Gastrocnemius medialis (tissue), 4 donors: ENCODE measurements around the gene ZNF579. TPM values are rescaled to one million over a fixed set of nuclear protein-coding genes. Genes with fewer than 3 reads are reported as not detected.

Experiments
- ATAC-seq, 2 donors: fragments of 150-250 bp; one replicate each; pipeline ENCODE4 v1.9.1; 2016
- DNase-seq, 2 donors: peaks; one replicate each; pipeline ENCODE4 v3.0.0-alpha.2; 2019
- H3K27ac ChIP-seq, 4 donors: fragments of 200-600 bp; sonication (generic); 1 replicate in 1 of 4; 2 replicates in 3 of 4; pipeline ENCODE4 v1.5.1; 2016 to 2018; ENCODE audit warnings: mild to moderate bottlenecking in 2 of 4, moderate library complexity in 1 of 4
- H3K27me3 ChIP-seq, 3 donors: fragments of 200-600 bp; sonication (generic) in 2 of 3; 1 replicate in 1 of 3; 2 replicates in 2 of 3; pipeline versions ENCODE4 v1.5.1 to v1.6.0; 2016 to 2019; ENCODE audit warnings: mild to moderate bottlenecking in 1 of 3, moderate library complexity in 1 of 3
- H3K36me3 ChIP-seq, 2 donors: fragments of 200-600 bp; sonication (generic) in 1 of 2; one replicate each; pipeline ENCODE4 v1.5.1; 2017 to 2018
- H3K4me1 ChIP-seq, 2 donors: fragments of 200-600 bp; sonication (generic) in 1 of 2; one replicate each; pipeline ENCODE4 v1.5.1; 2016 to 2017; ENCODE audit warnings: mild to moderate bottlenecking in 2 of 2
- H3K4me3 ChIP-seq, 4 donors: fragments of 200-600 bp; sonication (generic) in 3 of 4; 1 replicate in 1 of 4; 2 replicates in 3 of 4; pipeline ENCODE4 v1.5.1; 2016 to 2019; ENCODE audit warnings: mild to moderate bottlenecking in 2 of 4
- H3K9me3 ChIP-seq, 3 donors: fragments of 200-600 bp; sonication (generic) in 2 of 3; 1 replicate in 1 of 3; 2 replicates in 2 of 3; pipeline ENCODE4 v1.5.1; 2016 to 2019
- CTCF ChIP-seq, 5 experiments: fragments of 450-650 bp in 3 of 5; fragments of 200-600 bp in 2 of 5; sonication (generic) in 2 of 5; IDR thresholded peaks in 4 of 5; conservative IDR thresholded peaks in 1 of 5; 1 replicate in 4 of 5; 2 replicates in 1 of 5; pipeline ENCODE4 v1.5.1; 2016 to 2019; ENCODE audit warnings: antibody characterized with exemption in 5 of 5, mild to moderate bottlenecking in 3 of 5, moderate library complexity in 3 of 5
- POLR2A ChIP-seq, 2 donors: fragments of 450-650 bp; IDR thresholded peaks; one replicate each; pipeline ENCODE4 v1.6.1; 2017; ENCODE audit warnings: antibody characterized with exemption in 2 of 2, mild to moderate bottlenecking in 2 of 2, moderate library complexity in 2 of 2
- in situ Hi-C, 4 donors: fragments of 200-750 bp; cut with MboI; loops; one replicate each; pipeline versions ENCODE4 v1.15.0 to v1.8.0; 2017; ENCODE audit warnings: low sequenced_read_pairs in 4 of 4
- intact Hi-C: fragments of 100-400 bp; cut with DNase I; formaldehyde crosslinking; loops from one replicate; pipeline ENCODE4 v1.15.1; 2023; ENCODE audit warnings: low total_unique reads
- total RNA-seq, 4 donors: library from RNA; depleted of rRNA; stranded (reverse); fragments of >200 nt; gene quantifications; one replicate each; pipeline versions ENCODE4 v1.1.0 to v1.2.3, GENCODE V29; 2016

The ZNF579 gene
- total RNA-seq, 4 donors from 2014 or later: 15.0 to 19.3 (median 16.8) TPM

- peak overlapping the region; percentile 75 to 95 (median 86) for H3K4me3 ChIP-seq
- no peaks in the 10 kb centered on the region for H3K9me3 ChIP-seq
- in situ Hi-C loops (no loop called here), intact Hi-C loops (loop anchor here (1.0 to 10.0 kb wide), 3 partner anchors 24 to 1396 kb away; partner anchors contain the start of genes KMT5C, RPS9 and ZNF784)
- ATAC-seq (no peak), DNase-seq (no peak)
- H3K27me3 ChIP-seq: no peaks in the 10 kb centered on the region
- peak overlapping the region; percentile 97 to 100 (median 98) for H3K27ac ChIP-seq
- TF ChIP-seq POLR2A (IDR thresholded peaks at IDR 0.05) (no peak), CTCF (IDR thresholded peaks at IDR 0.05 in 4 of 5, conservative IDR thresholded peaks at IDR 0.05 in 1 of 5) (no peak)
- H3K36me3 ChIP-seq: peaks cover 0 to 8% of the 10 kb centered on the region in 2 donors
- peaks cover 16 to 21% of the 10 kb centered on the region in 2 donors for H3K4me1 ChIP-seq
Measured at GRCh38 chr19:55600662-55601028, 20.0 kb upstream of the ZNF579 start.

GRCh38 chr19:55599842-55600661 is 19.4 kb upstream of the ZNF579 start, which contains the start of gene ZNF524:
TSS of gene ZNF524 (plus strand) at chr19:55600288. CDS start at chr19:55602113, 1,825 bp downstream.
- peaks cover 0 to 10% of the 10 kb centered on the region in 2 donors for H3K36me3 ChIP-seq
- H3K27me3 ChIP-seq: no peaks in the 10 kb centered on the region
- DNase-seq: peak; percentile 82 to 88
- peaks cover 20 to 25% of the 10 kb centered on the region in 2 donors for H3K4me1 ChIP-seq
- in situ Hi-C loops (loop anchor here in 1 of 4 donors (5.0 kb wide), 1 partner anchor 53 kb away; the partner anchor contains the start of gene SBK3), intact Hi-C loops (loop anchor here (1.0 to 10.0 kb wide), 11 partner anchors 19 to 1395 kb away; partner anchors contain the start of genes KMT5C, PPP1R12C, RPS9 and TNNT1)
- no peaks in the 10 kb centered on the region for H3K9me3 ChIP-seq
- peak within 1 kb of the TSS; percentile 75 to 95 (median 86) for H3K4me3 ChIP-seq
- peak; percentile 75 to 81 for ATAC-seq
- H3K27ac ChIP-seq: peak within 1 kb of the TSS; percentile 97 to 100 (median 98)
- TF ChIP-seq POLR2A (IDR thresholded peaks at IDR 0.05): peak in 1 of 2 donors; percentile 28
- peak in 1 of 5 experiments; percentile 22 for TF ChIP-seq CTCF (IDR thresholded peaks at IDR 0.05 in 4 of 5, conservative IDR thresholded peaks at IDR 0.05 in 1 of 5)

DNA sequence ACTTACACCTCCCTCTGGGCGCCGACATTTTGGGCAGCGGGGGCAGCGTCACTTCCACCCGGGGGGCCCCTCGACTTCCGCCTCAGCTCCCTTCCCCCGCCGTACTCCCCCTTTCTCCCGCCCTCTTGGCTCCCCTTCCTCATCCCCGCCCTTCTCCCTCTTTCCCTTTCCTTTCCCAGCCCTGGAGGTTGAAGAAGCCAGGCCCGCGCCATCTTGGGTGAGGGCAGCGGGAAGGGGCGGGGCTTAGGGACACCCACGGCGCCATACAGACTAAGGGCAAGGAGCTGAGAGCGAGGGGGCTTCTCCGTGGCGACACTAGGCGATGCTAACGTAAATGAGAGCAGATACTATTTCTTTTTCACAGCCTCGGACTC is 18.8 kb upstream of the ZNF579 start, which contains the start of gene FIZ1:
TSS of gene FIZ1 (minus strand) at position 50 of the 374 bp plus-strand sequence. CDS start 1,652 bp downstream, outside the sequence.
- peak within 1 kb of the TSS; percentile 97 to 100 (median 98) for H3K27ac ChIP-seq
- peak within 1 kb of the TSS; percentile 75 to 95 (median 86) for H3K4me3 ChIP-seq
- H3K36me3 ChIP-seq: peaks cover 0 to 10% of the 10 kb centered on the region in 2 donors
- no peaks in the 10 kb centered on the region for H3K9me3 ChIP-seq
- DNase-seq (peak; percentile 99), ATAC-seq (peak; percentile 74 to 78)
- intact Hi-C loops (loop anchor here (1.0 to 5.0 kb wide), 8 partner anchors 19 to 482 kb away; partner anchors contain the start of genes PPP1R12C, TNNT1, ZNF579 and ZNF628), in situ Hi-C loops (loop anchor here in 1 of 4 donors (5.0 kb wide), 1 partner anchor 52 kb away; the partner anchor contains the start of gene SBK3)
- peaks cover 14 to 28% of the 10 kb centered on the region in 2 donors for H3K4me1 ChIP-seq
- H3K27me3 ChIP-seq: no peaks in the 10 kb centered on the region
- TF ChIP-seq CTCF (IDR thresholded peaks at IDR 0.05 in 4 of 5, conservative IDR thresholded peaks at IDR 0.05 in 1 of 5) (no peak), POLR2A (IDR thresholded peaks at IDR 0.05) (no peak)

- peak; percentile 50 for ATAC-seq
- H3K36me3 ChIP-seq: peaks cover 0 to 10% of the 10 kb centered on the region in 2 donors
- intact Hi-C loops (loop anchor here (1.0 to 5.0 kb wide), 8 partner anchors 18 to 482 kb away; partner anchors contain the start of genes PPP1R12C, TNNT1, ZNF579 and ZNF628), in situ Hi-C loops (loop anchor here in 1 of 4 donors (5.0 kb wide), 1 partner anchor 52 kb away; the partner anchor contains the start of gene SBK3)
- peak overlapping the region; percentile 75 to 95 (median 86) for H3K4me3 ChIP-seq
- H3K4me1 ChIP-seq: peaks cover 13 to 23% of the 10 kb centered on the region in 2 donors
- TF ChIP-seq POLR2A (IDR thresholded peaks at IDR 0.05) (peak; percentile 66 to 69), CTCF (IDR thresholded peaks at IDR 0.05 in 4 of 5, conservative IDR thresholded peaks at IDR 0.05 in 1 of 5) (no peak)
- H3K27me3 ChIP-seq: no peaks in the 10 kb centered on the region
- H3K27ac ChIP-seq: peak overlapping the region; percentile 97 to 100 (median 98)
- no peaks in the 10 kb centered on the region for H3K9me3 ChIP-seq
- peak; percentile 92 to 95 for DNase-seq
Measured at GRCh38 chr19:55598719-55599467, 18.2 kb upstream of the ZNF579 start.
